H9 (cell line): Measurements from ENCODE around the gene DBI. TPM values are rescaled to one million over a fixed set of nuclear protein-coding genes. Genes with fewer than 3 reads are reported as not detected.

Source experiments
- DNase-seq: peaks from one replicate; pipeline ENCODE4 v3.0.0-alpha.2; 2017
- H2AFZ ChIP-seq: one replicate; pipeline ENCODE4 v1.6.1; 2013; ENCODE audit warnings: mild to moderate bottlenecking, low read length, control low read depth, moderate library complexity
- H2AK5ac ChIP-seq: 2 replicates; pipeline ENCODE4 v1.6.1; 2013; ENCODE audit warnings: low read length, control low read depth, mixed read lengths; ENCODE audit not compliant: insufficient read length
- H2BK120ac ChIP-seq: one replicate; pipeline ENCODE4 v1.6.1; 2013; ENCODE audit warnings: low read depth, mild to moderate bottlenecking, low read length, control low read depth, inconsistent platforms; ENCODE audit not compliant: poor library complexity, severe bottlenecking
- H2BK12ac ChIP-seq: 2 replicates; pipeline ENCODE4 v1.6.1; 2013; ENCODE audit warnings: low read length, control low read depth, mixed read lengths, low read depth; ENCODE audit not compliant: insufficient read length
- H2BK15ac ChIP-seq: 2 replicates; pipeline ENCODE4 v1.6.1; 2013; ENCODE audit warnings: low read depth, low read length, control low read depth
- H2BK20ac ChIP-seq: one replicate; pipeline ENCODE4 v1.6.1; 2013; ENCODE audit warnings: low read depth, mild to moderate bottlenecking, low read length, control low read depth, inconsistent platforms; ENCODE audit not compliant: poor library complexity, severe bottlenecking
- H2BK5ac ChIP-seq: 2 replicates; pipeline ENCODE4 v1.6.1; 2013; ENCODE audit warnings: low read length, control low read depth, mixed read lengths; ENCODE audit not compliant: insufficient read length
- H3K14ac ChIP-seq: 2 replicates; pipeline ENCODE4 v1.6.1; 2013; ENCODE audit warnings: low read length, control low read depth; ENCODE audit not compliant: insufficient read depth
- H3K18ac ChIP-seq: 2 replicates; pipeline ENCODE4 v1.6.1; 2013; ENCODE audit warnings: low read depth, mild to moderate bottlenecking, mixed read lengths, low read length, control low read depth; ENCODE audit not compliant: insufficient read length
- H3K23ac ChIP-seq: 2 replicates; pipeline ENCODE4 v1.6.1; 2013; ENCODE audit warnings: low read length, control low read depth, mixed read lengths, low read depth; ENCODE audit not compliant: insufficient read length
- H3K23me2 ChIP-seq: 2 replicates; pipeline ENCODE4 v1.6.1; 2013; ENCODE audit warnings: low read depth, mild to moderate bottlenecking, mixed read lengths, low read length, control low read depth; ENCODE audit not compliant: insufficient read length, poor library complexity, severe bottlenecking
- H3K27ac ChIP-seq: 2 replicates; pipeline ENCODE4 v1.5.1; 2013; ENCODE audit warnings: low read length, control low read depth, mixed read lengths, low read depth; ENCODE audit not compliant: insufficient read length
- H3K27me3 ChIP-seq: 2 replicates; pipeline ENCODE4 v1.6.1; 2013; ENCODE audit warnings: low read length, control low read depth, inconsistent platforms; ENCODE audit not compliant: insufficient read depth
- H3K4ac ChIP-seq: 2 replicates; pipeline ENCODE4 v1.6.1; 2013; ENCODE audit warnings: low read depth, mild to moderate bottlenecking, control low read depth, inconsistent platforms, low read length, moderate library complexity
- H3K4me1 ChIP-seq: 2 replicates; pipeline ENCODE4 v1.6.1; 2013; ENCODE audit warnings: low read length, control low read depth, inconsistent platforms; ENCODE audit not compliant: insufficient read depth
- H3K4me2 ChIP-seq: 2 replicates; pipeline ENCODE4 v1.6.1; 2013; ENCODE audit warnings: low read length, control low read depth, mixed read lengths; ENCODE audit not compliant: insufficient read length, insufficient read depth
- H3K56ac ChIP-seq: 2 replicates; pipeline ENCODE4 v1.6.1; 2013; ENCODE audit warnings: low read depth, mild to moderate bottlenecking, mixed read lengths, low read length, control low read depth; ENCODE audit not compliant: insufficient read length
- H3K79me1 ChIP-seq: 2 replicates; pipeline ENCODE4 v1.6.1; 2013; ENCODE audit warnings: low read depth, mild to moderate bottlenecking, moderate library complexity, low read length, control low read depth, inconsistent platforms; ENCODE audit not compliant: insufficient read depth, poor library complexity, severe bottlenecking
- H3K79me2 ChIP-seq: 2 replicates; pipeline ENCODE4 v1.6.1; 2013; ENCODE audit warnings: low read length, control low read depth, inconsistent platforms; ENCODE audit not compliant: insufficient read depth
- H3K9ac ChIP-seq: 2 replicates; pipeline ENCODE4 v1.6.1; 2013; ENCODE audit warnings: low read length, control low read depth, mixed read lengths; ENCODE audit not compliant: insufficient read length; ENCODE audit errors: extremely low read depth
- H3K9me3 ChIP-seq: one replicate; pipeline ENCODE4 v1.6.1; 2013; ENCODE audit warnings: low read depth, low read length, inconsistent platforms; ENCODE audit not compliant: control insufficient read depth
- H3T11ph ChIP-seq: one replicate; pipeline ENCODE4 v1.6.1; 2013; ENCODE audit warnings: mild to moderate bottlenecking, low read length, control low read depth, inconsistent platforms
- H4K20me1 ChIP-seq: one replicate; pipeline ENCODE4 v1.6.1; 2013; ENCODE audit not compliant: control insufficient read depth, insufficient read length, insufficient read depth
- H4K5ac ChIP-seq: 2 replicates; pipeline ENCODE4 v1.6.1; 2013; ENCODE audit warnings: low read depth, mild to moderate bottlenecking, mixed read lengths, low read length, control low read depth; ENCODE audit not compliant: insufficient read length
- H4K8ac ChIP-seq: replicated peaks from 2 replicates; pipeline ENCODE4 v1.6.1; 2013; ENCODE audit warnings: low read length, control low read depth, mixed read lengths, low read depth; ENCODE audit not compliant: insufficient read length
- H4K91ac ChIP-seq: 2 replicates; pipeline ENCODE4 v1.6.1; 2013; ENCODE audit warnings: low read depth, mild to moderate bottlenecking, moderate library complexity, mixed read lengths, low read length, control low read depth; ENCODE audit not compliant: insufficient read length
- H3K27ac Mint-ChIP-seq, 3 experiments: 2 replicates in 2 of 3; 3 replicates in 1 of 3; pipeline ENCODE4 v1.8.0; 2020 to 2021; ENCODE audit warnings: mixed read lengths in 3 of 3, mild to moderate bottlenecking in 1 of 3, moderate library complexity in 1 of 3
- H3K27me3 Mint-ChIP-seq: 2 replicates; pipeline ENCODE4 v1.8.0; 2021; ENCODE audit warnings: low read depth, mild to moderate bottlenecking, moderate library complexity, mixed read lengths
- H3K36me3 Mint-ChIP-seq, 3 experiments: 2 replicates in 2 of 3; 3 replicates in 1 of 3; pipeline ENCODE4 v1.8.0; 2020 to 2021; ENCODE audit warnings: low read depth in 3 of 3, mixed read lengths in 3 of 3; ENCODE audit not compliant: insufficient read depth in 1 of 3
- H3K4me1 Mint-ChIP-seq, 2 experiments: 2 replicates each; pipeline ENCODE4 v1.8.0; 2020; ENCODE audit warnings: mixed read lengths in 2 of 2
- H3K4me3 Mint-ChIP-seq, 2 experiments: 2 replicates in 1 of 2; 3 replicates in 1 of 2; pipeline ENCODE4 v1.8.0; 2020 to 2021; ENCODE audit warnings: mild to moderate bottlenecking in 2 of 2, mixed read lengths in 2 of 2, moderate library complexity in 1 of 2
- H3K9me3 Mint-ChIP-seq, 2 experiments: 2 replicates in 1 of 2; 3 replicates in 1 of 2; pipeline ENCODE4 v1.8.0; 2020; ENCODE audit warnings: mild to moderate bottlenecking in 2 of 2, mixed read lengths in 2 of 2, moderate library complexity in 1 of 2
- WGBS: extraction: QIAGEN DNeasy Blood & Tissue Kit; methylation state at CpG from one replicate; pipeline ENCODE4 v1.1.7; 2013; ENCODE audit warnings: missing lambda C conversion rate, low lambda C conversion rate, mixed read lengths; ENCODE audit not compliant: insufficient read length; ENCODE audit errors: extremely low coverage; 5-methylcytosine and 5-hydroxymethylcytosine counted together
- total RNA-seq: library from RNA; stranded (reverse); gene quantifications from 2 replicates; pipeline ENCODE4 v1.2.1, GENCODE V29; 2021
- TF ChIP-seq, protein P1 (sequence below): fragments of 200-600 bp; sonication (generic); conservative IDR thresholded peaks from 3 replicates; pipeline ENCODE4 v1.8.0; 2021; ENCODE audit warnings: antibody characterized with exemption, mild to moderate bottlenecking

The DBI gene
- total RNA-seq, 1 experiment from 2014 or later: 127 TPM

DNA sequence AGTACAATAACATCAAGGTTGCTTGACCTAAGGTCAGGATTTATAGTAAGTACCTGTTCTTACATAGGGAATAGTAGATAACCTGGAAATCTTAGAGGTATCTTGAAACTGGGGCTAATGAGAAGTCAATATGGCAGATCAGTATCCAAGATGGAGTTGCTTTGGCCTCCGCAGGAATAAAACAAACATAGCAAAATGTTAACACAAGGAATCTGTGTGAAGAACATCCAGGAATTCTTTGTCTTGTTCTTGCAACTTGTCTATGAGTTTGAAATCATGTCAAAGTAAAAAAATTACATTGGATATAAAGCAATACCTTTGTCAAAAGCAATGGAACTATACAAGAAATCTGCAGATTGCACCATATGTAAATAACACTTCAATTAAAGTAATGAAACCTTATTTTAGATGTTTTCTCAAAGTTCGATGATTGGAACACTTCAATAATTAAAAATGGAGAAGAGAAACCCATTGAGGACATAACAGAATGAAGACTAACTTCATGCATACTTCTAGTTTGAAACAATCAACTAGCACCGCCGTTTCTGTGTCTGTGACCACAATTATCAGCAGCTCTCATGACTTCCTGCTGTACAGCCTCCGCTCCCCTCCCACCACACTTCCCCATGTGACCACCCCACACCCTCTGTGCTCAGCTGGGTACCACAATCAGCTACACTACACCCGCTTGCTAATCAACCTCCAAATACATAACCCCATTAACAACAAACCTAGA, 27.8 kb upstream of the DBI start:
- WGBS: no CpG with 5 or more reads among the region's 6 CpGs

More for the DNA sequence above, 27.8 kb upstream of the DBI start:
- Histone ChIP-seq H2BK5ac (no peak overlapping the region), H3K27me3 (no peaks in the 10 kb centered on the region), H2BK15ac (no peak overlapping the region), H3K9me3 (no peaks in the 10 kb centered on the region), H2AK5ac (no peak overlapping the region), H3T11ph (no peak overlapping the region), H3K18ac (no peak overlapping the region), H4K8ac (no peak overlapping the region), H3K79me1 (no peaks in the 10 kb centered on the region), H2BK20ac (no peak overlapping the region), H2BK120ac (no peak overlapping the region), H4K5ac (no peak overlapping the region), H3K23ac (no peak overlapping the region), H3K9ac (no peak overlapping the region), H4K20me1 (no peaks in the 10 kb centered on the region), H2AFZ (no peak overlapping the region), H3K14ac (no peak overlapping the region), H3K56ac (no peak overlapping the region), H3K23me2 (no peaks in the 10 kb centered on the region), H3K79me2 (no peaks in the 10 kb centered on the region), H3K4me1 (no peaks in the 10 kb centered on the region), H2BK12ac (no peak overlapping the region), H3K4me2 (no peak overlapping the region), H3K27ac (no peak overlapping the region), H4K91ac (no peak overlapping the region), H3K4ac (no peak overlapping the region)
- Mint-ChIP-seq H3K4me3 (no peak overlapping the region), H3K36me3 (no peaks in the 10 kb centered on the region), H3K9me3 (no peaks in the 10 kb centered on the region), H3K27ac (peak overlapping the region in 1 of 3 experiments; percentile 74; a peak in 1 of 7 replicates), H3K27me3 (no peaks in the 10 kb centered on the region), H3K4me1 (no peaks in the 10 kb centered on the region)
- TF ChIP-seq, protein P1, sequence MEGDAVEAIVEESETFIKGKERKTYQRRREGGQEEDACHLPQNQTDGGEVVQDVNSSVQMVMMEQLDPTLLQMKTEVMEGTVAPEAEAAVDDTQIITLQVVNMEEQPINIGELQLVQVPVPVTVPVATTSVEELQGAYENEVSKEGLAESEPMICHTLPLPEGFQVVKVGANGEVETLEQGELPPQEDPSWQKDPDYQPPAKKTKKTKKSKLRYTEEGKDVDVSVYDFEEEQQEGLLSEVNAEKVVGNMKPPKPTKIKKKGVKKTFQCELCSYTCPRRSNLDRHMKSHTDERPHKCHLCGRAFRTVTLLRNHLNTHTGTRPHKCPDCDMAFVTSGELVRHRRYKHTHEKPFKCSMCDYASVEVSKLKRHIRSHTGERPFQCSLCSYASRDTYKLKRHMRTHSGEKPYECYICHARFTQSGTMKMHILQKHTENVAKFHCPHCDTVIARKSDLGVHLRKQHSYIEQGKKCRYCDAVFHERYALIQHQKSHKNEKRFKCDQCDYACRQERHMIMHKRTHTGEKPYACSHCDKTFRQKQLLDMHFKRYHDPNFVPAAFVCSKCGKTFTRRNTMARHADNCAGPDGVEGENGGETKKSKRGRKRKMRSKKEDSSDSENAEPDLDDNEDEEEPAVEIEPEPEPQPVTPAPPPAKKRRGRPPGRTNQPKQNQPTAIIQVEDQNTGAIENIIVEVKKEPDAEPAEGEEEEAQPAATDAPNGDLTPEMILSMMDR: no peak
- no peak for DNase-seq
